CD4-positive, alpha-beta T cell (primary cell): Measurements from ENCODE around the gene PP2D1. TPM values are rescaled to one million over a fixed set of nuclear protein-coding genes. Genes with fewer than 3 reads are reported as not detected.
"Not testable (repeated sequence)": the region's sequence is repeated elsewhere in the genome, so short reads cannot be mapped to it uniquely, and the experiment has no call there.

Source experiments
- ATAC-seq: fragments of 200-7000 bp; cut with Tn5 transposase; one replicate; pipeline ENCODE4 v1.10.0; 2022; ENCODE audit warnings: mild to moderate bottlenecking; ENCODE audit not compliant: poor library complexity
- CTCF ChIA-PET: fragments of 350-600 bp; sonication (Branson Sonifier 250); formaldehyde crosslinking; loops from one replicate; lab custom pipeline; 2021; ENCODE audit warnings: antibody characterized with exemption, inconsistent platforms; lab: Charles Lee
- POLR2A ChIA-PET: fragments of 350-600 bp; sonication (Branson Sonifier 250); formaldehyde crosslinking; loops from one replicate; lab custom pipeline; 2021; ENCODE audit warnings: antibody characterized with exemption, inconsistent platforms; lab: Charles Lee
- DNase-seq, 14 experiments: peaks; one replicate each; pipeline ENCODE4 v3.0.0-alpha.2; 2013 to 2020; ENCODE audit warnings: mixed read lengths in 2 of 14
- H3K27ac ChIP-seq, 2 donors: one replicate each; pipeline versions ENCODE4 v1.5.1 to v1.7.0; 2013; ENCODE audit warnings: low read length in 2 of 2, low read depth in 1 of 2, mild to moderate bottlenecking in 1 of 2
- H3K27me3 ChIP-seq, 2 experiments: 1 replicate in 1 of 2; 2 replicates in 1 of 2; pipeline versions ENCODE4 v1.6.1 to v1.7.0; 2013; ENCODE audit warnings: low read length in 2 of 2, control low read depth in 1 of 2, mild to moderate bottlenecking in 1 of 2, moderate library complexity in 1 of 2; ENCODE audit not compliant: insufficient read depth in 2 of 2, control insufficient read depth in 1 of 2
- H3K36me3 ChIP-seq: one replicate; pipeline ENCODE4 v1.6.1; 2013; ENCODE audit warnings: low read length, control low read depth; ENCODE audit not compliant: insufficient read depth
- H3K4me1 ChIP-seq: one replicate; pipeline ENCODE4 v1.6.1; 2013; ENCODE audit warnings: low read length, control low read depth; ENCODE audit not compliant: insufficient read depth
- H3K4me3 ChIP-seq: one replicate; pipeline ENCODE4 v1.5.1; 2013; ENCODE audit warnings: mild to moderate bottlenecking, low read length, moderate library complexity
- H3K9me3 ChIP-seq, 2 experiments: 1 replicate in 1 of 2; 2 replicates in 1 of 2; pipeline versions ENCODE4 v1.6.1 to v1.7.0; 2013; ENCODE audit warnings: low read length in 2 of 2, mild to moderate bottlenecking in 2 of 2, control low read depth in 1 of 2, moderate library complexity in 1 of 2; ENCODE audit not compliant: control insufficient read depth in 1 of 2, insufficient read depth in 1 of 2
- H3K27ac Mint-ChIP-seq: one replicate; pipeline ENCODE4 v1.8.0; 2020; ENCODE audit warnings: mixed read lengths
- H3K27me3 Mint-ChIP-seq: one replicate; pipeline ENCODE4 v1.8.0; 2021; ENCODE audit warnings: mixed read lengths
- H3K36me3 Mint-ChIP-seq: one replicate; pipeline ENCODE4 v1.8.0; 2021; ENCODE audit warnings: low read depth, mixed read lengths
- H3K4me1 Mint-ChIP-seq: one replicate; pipeline ENCODE4 v1.8.0; 2021; ENCODE audit warnings: low read depth, mixed read lengths
- H3K4me3 Mint-ChIP-seq: one replicate; pipeline ENCODE4 v1.8.0; 2020; ENCODE audit warnings: mild to moderate bottlenecking, mixed read lengths
- H3K9me3 Mint-ChIP-seq: one replicate; pipeline ENCODE4 v1.8.0; 2020; ENCODE audit warnings: mixed read lengths
- CTCF ChIP-seq: fragments of 200-600 bp; IDR thresholded peaks from one replicate; pipeline ENCODE4 v1.8.0; 2022; ENCODE audit warnings: antibody characterized with exemption, mild to moderate bottlenecking
- intact Hi-C, 2 experiments: fragments of 100-400 bp; cut with DNase I in 1 of 2; cut with micrococcal nuclease in 1 of 2; formaldehyde crosslinking; loops; one replicate each; pipeline versions ENCODE4 v1.15.1 to v1.9.0; 2023 to 2025; cut with DNase I, micrococcal nuclease
- total RNA-seq, 174 experiments: library from RNA in 2 of 174; stranded (reverse) in 2 of 174; gene quantifications; one replicate each; pipeline ENCODE4 v1.2.3 and lab custom pipeline; 2021 to 2026

PP2D1 gene
- total RNA-seq, 2 experiments from 2014 or later, result not detected

- intact Hi-C loops, result no loop called here
- Histone ChIP-seq H3K36me3 (no peaks in the 10 kb centered on the region), H3K4me3 (no peak overlapping the region), H3K27ac (no peak overlapping the region), H3K27me3 (no peaks in the 10 kb centered on the region), H3K9me3 (no peaks in the 10 kb centered on the region), H3K4me1 (peaks cover 34% of the 10 kb centered on the region)
- Mint-ChIP-seq H3K36me3 (peaks cover 78% of the 10 kb centered on the region), H3K27me3 (no peaks in the 10 kb centered on the region), H3K27ac (no peak overlapping the region), H3K4me1 (peaks cover 87% of the 10 kb centered on the region), H3K4me3 (no peak overlapping the region), H3K9me3 (no peaks in the 10 kb centered on the region)
- DNase-seq (no peak), ATAC-seq (no peak)
- POLR2A ChIA-PET, result no interaction called here
- CTCF ChIA-PET, result no interaction called here
- no peak for TF ChIP-seq CTCF
Measured at GRCh38 chr3:19961960-19962359, 50.1 kb downstream of the PP2D1 start.

GRCh38 chr3:19960696-19961095, 51.4 kb downstream of the PP2D1 start:
- intact Hi-C loops, result no loop called here
- CTCF ChIA-PET, result no interaction called here
- Mint-ChIP-seq H3K36me3 (peaks cover 75% of the 10 kb centered on the region), H3K9me3 (no peaks in the 10 kb centered on the region), H3K4me1 (peaks cover 79% of the 10 kb centered on the region), H3K27ac (no peak overlapping the region), H3K4me3 (no peak overlapping the region), H3K27me3 (no peaks in the 10 kb centered on the region)
- POLR2A ChIA-PET, result no interaction called here
- H3K9me3 ChIP-seq, result no peaks in the 10 kb centered on the region
- peaks cover 40% of the 10 kb centered on the region for H3K4me1 ChIP-seq
- H3K36me3 ChIP-seq, result peaks cover 6% of the 10 kb centered on the region
- no peak for TF ChIP-seq CTCF
- H3K4me3 ChIP-seq, result no peak overlapping the region
- ATAC-seq, result no peak
- H3K27ac ChIP-seq, result no peak overlapping the region
- H3K27me3 ChIP-seq, result no peaks in the 10 kb centered on the region
- DNase-seq, result no peak

- Mint-ChIP-seq H3K36me3 (peaks cover 83% of the 10 kb centered on the region), H3K4me1 (peaks cover 86% of the 10 kb centered on the region), H3K27ac (no peak overlapping the region), H3K9me3 (no peaks in the 10 kb centered on the region), H3K27me3 (no peaks in the 10 kb centered on the region), H3K4me3 (no peak overlapping the region)
- ATAC-seq, result no peak
- no peak for TF ChIP-seq CTCF
- no peaks in the 10 kb centered on the region for H3K9me3 ChIP-seq
- H3K4me3 ChIP-seq, result no peak overlapping the region
- peaks cover 32% of the 10 kb centered on the region for H3K4me1 ChIP-seq
- no peaks in the 10 kb centered on the region for H3K27me3 ChIP-seq
- intact Hi-C loops, result no loop called here
- no peak overlapping the region for H3K27ac ChIP-seq
- CTCF ChIA-PET, result no interaction called here
- POLR2A ChIA-PET, result no interaction called here
- DNase-seq, result no peak
- H3K36me3 ChIP-seq, result peaks cover 13% of the 10 kb centered on the region
Measured at GRCh38 chr3:19959505-19959904, 52.6 kb downstream of the PP2D1 start.

GRCh38 chr3:19957354-19957753, 54.7 kb downstream of the PP2D1 start:
- H3K36me3 ChIP-seq, result peaks cover 33% of the 10 kb centered on the region
- ATAC-seq, intact Hi-C loops, DNase-seq, H3K27me3 Mint-ChIP-seq, H3K27ac ChIP-seq, CTCF ChIA-PET, H3K27me3 ChIP-seq, H3K4me3 ChIP-seq, H3K27ac Mint-ChIP-seq, H3K9me3 ChIP-seq, H3K9me3 Mint-ChIP-seq, H3K4me3 Mint-ChIP-seq: not testable (repeated sequence)
- H3K36me3 Mint-ChIP-seq, result peaks cover 91% of the 10 kb centered on the region
- peaks cover 82% of the 10 kb centered on the region for H3K4me1 Mint-ChIP-seq
- H3K4me1 ChIP-seq, result peaks cover 26% of the 10 kb centered on the region
- POLR2A ChIA-PET, result interaction anchor here (0.8 to 1.4 kb wide), 2 partner anchors 9 to 10 kb away, joined by 4 to 5 read pairs; no protein-coding TSS in a partner anchor
